ENCODE data around the gene ELMO1.

ELMO1 gene

GRCh38 chr7:37113661-37114355 is 334.9 kb downstream of the ELMO1 start:
- Histone ChIP-seq H3K27ac (ENCODE audit: insufficient read depth, low read length, poor library complexity, severe bottlenecking) (no peak overlapping the region), H3K9me3 (ENCODE audit: control insufficient read depth, low read length) (no peaks in the 10 kb centered on the region), H3K36me3 (ENCODE audit: control insufficient read depth, insufficient read depth, low read length) (no peaks in the 10 kb centered on the region), H3K4me3 (ENCODE audit: insufficient read depth, low read depth, low read length, poor library complexity, severe bottlenecking) (no peak overlapping the region), H3K4me1 (ENCODE audit: control insufficient read depth, insufficient read depth, low read length, poor library complexity, severe bottlenecking) (no peaks in the 10 kb centered on the region), H3K27me3 (replicated peaks; ENCODE audit: control insufficient read depth, insufficient read depth, low read length, poor library complexity, severe bottlenecking) (no peaks in the 10 kb centered on the region)
- no peak for DNase-seq

- no peak overlapping the region for H3K27ac ChIP-seq (ENCODE audit: insufficient read depth, low read length, poor library complexity, severe bottlenecking)
- H3K36me3 ChIP-seq (ENCODE audit: control insufficient read depth, insufficient read depth, low read length) = no peaks in the 10 kb centered on the region
- H3K9me3 ChIP-seq (ENCODE audit: control insufficient read depth, low read length) = no peaks in the 10 kb centered on the region
- no peaks in the 10 kb centered on the region for H3K27me3 ChIP-seq (replicated peaks; ENCODE audit: control insufficient read depth, insufficient read depth, low read length, poor library complexity, severe bottlenecking)
- no peak overlapping the region for H3K4me3 ChIP-seq (ENCODE audit: insufficient read depth, low read depth, low read length, poor library complexity, severe bottlenecking)
- H3K4me1 ChIP-seq (ENCODE audit: control insufficient read depth, insufficient read depth, low read length, poor library complexity, severe bottlenecking) = no peaks in the 10 kb centered on the region
- DNase-seq = no peak
These were observed 335.8 kb downstream of the ELMO1 start for GRCh38 chr7:37112876-37113275.

GRCh38 chr7:37112218-37112617 is 336.4 kb downstream of the ELMO1 start:
- no peak for DNase-seq

GRCh38 chr7:37111459-37111858 is 337.2 kb downstream of the ELMO1 start:
- H3K36me3 ChIP-seq (ENCODE audit: control insufficient read depth, insufficient read depth, low read length) = no peaks in the 10 kb centered on the region

More at GRCh38 chr7:37112218-37112617, 336.4 kb downstream of the ELMO1 start:
- Histone ChIP-seq H3K27me3 (replicated peaks; ENCODE audit: control insufficient read depth, insufficient read depth, low read length, poor library complexity, severe bottlenecking) (no peaks in the 10 kb centered on the region), H3K9me3 (ENCODE audit: control insufficient read depth, low read length) (no peaks in the 10 kb centered on the region), H3K36me3 (ENCODE audit: control insufficient read depth, insufficient read depth, low read length) (no peaks in the 10 kb centered on the region), H3K27ac (ENCODE audit: insufficient read depth, low read length, poor library complexity, severe bottlenecking) (no peak overlapping the region), H3K4me3 (ENCODE audit: insufficient read depth, low read depth, low read length, poor library complexity, severe bottlenecking) (no peak overlapping the region), H3K4me1 (ENCODE audit: control insufficient read depth, insufficient read depth, low read length, poor library complexity, severe bottlenecking) (no peaks in the 10 kb centered on the region)

GRCh38 chr7:37110660-37111424 is 337.8 kb downstream of the ELMO1 start:
- Histone ChIP-seq H3K36me3 (ENCODE audit: control insufficient read depth, insufficient read depth, low read length) (no peaks in the 10 kb centered on the region), H3K27me3 (replicated peaks; ENCODE audit: control insufficient read depth, insufficient read depth, low read length, poor library complexity, severe bottlenecking) (no peaks in the 10 kb centered on the region), H3K4me3 (ENCODE audit: insufficient read depth, low read depth, low read length, poor library complexity, severe bottlenecking) (no peak overlapping the region), H3K4me1 (ENCODE audit: control insufficient read depth, insufficient read depth, low read length, poor library complexity, severe bottlenecking) (no peaks in the 10 kb centered on the region), H3K27ac (ENCODE audit: insufficient read depth, low read length, poor library complexity, severe bottlenecking) (no peak overlapping the region), H3K9me3 (ENCODE audit: control insufficient read depth, low read length) (no peaks in the 10 kb centered on the region)
- no peak for DNase-seq

More at GRCh38 chr7:37111459-37111858, 337.2 kb downstream of the ELMO1 start:
- H3K9me3 ChIP-seq (ENCODE audit: control insufficient read depth, low read length) = no peaks in the 10 kb centered on the region
- DNase-seq = no peak
- H3K27me3 ChIP-seq (replicated peaks; ENCODE audit: control insufficient read depth, insufficient read depth, low read length, poor library complexity, severe bottlenecking) = no peaks in the 10 kb centered on the region
- no peaks in the 10 kb centered on the region for H3K4me1 ChIP-seq (ENCODE audit: control insufficient read depth, insufficient read depth, low read length, poor library complexity, severe bottlenecking)
- H3K4me3 ChIP-seq (ENCODE audit: insufficient read depth, low read depth, low read length, poor library complexity, severe bottlenecking) = no peak overlapping the region
- H3K27ac ChIP-seq (ENCODE audit: insufficient read depth, low read length, poor library complexity, severe bottlenecking) = no peak overlapping the region

GRCh38 chr7:37109843-37110242 is 338.8 kb downstream of the ELMO1 start:
- no peaks in the 10 kb centered on the region for H3K27me3 ChIP-seq (replicated peaks; ENCODE audit: control insufficient read depth, insufficient read depth, low read length, poor library complexity, severe bottlenecking)
- H3K4me3 ChIP-seq (ENCODE audit: insufficient read depth, low read depth, low read length, poor library complexity, severe bottlenecking) = no peak overlapping the region
- no peaks in the 10 kb centered on the region for H3K9me3 ChIP-seq (ENCODE audit: control insufficient read depth, low read length)
- no peaks in the 10 kb centered on the region for H3K4me1 ChIP-seq (ENCODE audit: control insufficient read depth, insufficient read depth, low read length, poor library complexity, severe bottlenecking)
- no peaks in the 10 kb centered on the region for H3K36me3 ChIP-seq (ENCODE audit: control insufficient read depth, insufficient read depth, low read length)
- H3K27ac ChIP-seq (ENCODE audit: insufficient read depth, low read length, poor library complexity, severe bottlenecking) = no peak overlapping the region
- DNase-seq = no peak

GRCh38 chr7:37109016-37109683 is 339.5 kb downstream of the ELMO1 start:
- DNase-seq = no peak
- Histone ChIP-seq H3K27me3 (replicated peaks; ENCODE audit: control insufficient read depth, insufficient read depth, low read length, poor library complexity, severe bottlenecking) (no peaks in the 10 kb centered on the region), H3K9me3 (ENCODE audit: control insufficient read depth, low read length) (no peaks in the 10 kb centered on the region), H3K4me1 (ENCODE audit: control insufficient read depth, insufficient read depth, low read length, poor library complexity, severe bottlenecking) (no peaks in the 10 kb centered on the region), H3K27ac (ENCODE audit: insufficient read depth, low read length, poor library complexity, severe bottlenecking) (no peak overlapping the region), H3K4me3 (ENCODE audit: insufficient read depth, low read depth, low read length, poor library complexity, severe bottlenecking) (no peak overlapping the region), H3K36me3 (ENCODE audit: control insufficient read depth, insufficient read depth, low read length) (no peaks in the 10 kb centered on the region)

GRCh38 chr7:37108615-37109014 is 340.0 kb downstream of the ELMO1 start:
- no peak overlapping the region for H3K4me3 ChIP-seq (ENCODE audit: insufficient read depth, low read depth, low read length, poor library complexity, severe bottlenecking)
- no peaks in the 10 kb centered on the region for H3K36me3 ChIP-seq (ENCODE audit: control insufficient read depth, insufficient read depth, low read length)
- H3K27me3 ChIP-seq (replicated peaks; ENCODE audit: control insufficient read depth, insufficient read depth, low read length, poor library complexity, severe bottlenecking) = no peaks in the 10 kb centered on the region
- no peak overlapping the region for H3K27ac ChIP-seq (ENCODE audit: insufficient read depth, low read length, poor library complexity, severe bottlenecking)
- H3K4me1 ChIP-seq (ENCODE audit: control insufficient read depth, insufficient read depth, low read length, poor library complexity, severe bottlenecking) = no peaks in the 10 kb centered on the region
- DNase-seq = no peak
- no peaks in the 10 kb centered on the region for H3K9me3 ChIP-seq (ENCODE audit: control insufficient read depth, low read length)

GRCh38 chr7:37107047-37107750 is 341.5 kb downstream of the ELMO1 start:
- DNase-seq = no peak
- Histone ChIP-seq H3K9me3 (ENCODE audit: control insufficient read depth, low read length) (no peaks in the 10 kb centered on the region), H3K4me3 (ENCODE audit: insufficient read depth, low read depth, low read length, poor library complexity, severe bottlenecking) (no peak overlapping the region), H3K4me1 (ENCODE audit: control insufficient read depth, insufficient read depth, low read length, poor library complexity, severe bottlenecking) (peaks cover 4% of the 10 kb centered on the region), H3K36me3 (ENCODE audit: control insufficient read depth, insufficient read depth, low read length) (no peaks in the 10 kb centered on the region), H3K27me3 (replicated peaks; ENCODE audit: control insufficient read depth, insufficient read depth, low read length, poor library complexity, severe bottlenecking) (no peaks in the 10 kb centered on the region), H3K27ac (ENCODE audit: insufficient read depth, low read length, poor library complexity, severe bottlenecking) (no peak overlapping the region)

Measured in effector memory CD4-positive, alpha-beta T cell (primary cell).